ENCODE measurements around the gene AFAP1L1. TPM values are rescaled to one million over a fixed set of nuclear protein-coding genes. Genes with fewer than 3 reads are reported as not detected.
A peak's percentile ranks its signal among the peaks of the same experiment; 100 is the strongest.

Gene AFAP1L1
- total and polyA plus RNA-seq, 10 of the 15 experiments (the other 5 are each of a cell fraction or from before 2014, with no cell fraction given): 0.11 TPM; not detected in 9

GRCh38 chr5:149367249-149367971, 95.8 kb downstream of the AFAP1L1 start (continued):
- peak; percentile 83 to 84 (median 83) for TF ChIP-seq CTCF (IDR thresholded peaks at IDR 0.05 in 2 of 3, conservative IDR thresholded peaks at IDR 0.05 in 1 of 3; ENCODE audit: control insufficient read depth in 2 of 3, extremely low read depth in 1 of 3, insufficient read depth in 1 of 3, low read depth in 3 of 3, low read length in 3 of 3)
- no peak for TF ChIP-seq BCLAF1 (IDR thresholded peaks at IDR 0.05)
- no peak for TF ChIP-seq ZNF207 (IDR thresholded peaks at IDR 0.05; ENCODE audit: borderline replicate concordance)
- TF ChIP-seq MEF2B (IDR thresholded peaks at IDR 0.05; ENCODE audit: partially characterized antibody, poor library complexity, severe bottlenecking): peak; percentile 79
- no peak for TF ChIP-seq BACH1 (IDR thresholded peaks at IDR 0.05; ENCODE audit: borderline replicate concordance)
- TF ChIP-seq KDM1A (IDR thresholded peaks at IDR 0.05; ENCODE audit: borderline replicate concordance): no peak
- no peak for TF ChIP-seq TAF1 (IDR thresholded peaks at IDR 0.05; ENCODE audit: borderline replicate concordance, low read depth, low read length)
- no peak for TF ChIP-seq RELA (IDR thresholded peaks at IDR 0.05; ENCODE audit: borderline replicate concordance, partially characterized antibody)
- TF ChIP-seq CREB1 (IDR thresholded peaks at IDR 0.05; ENCODE audit: low read depth): no peak
- TF ChIP-seq FOXK2 (IDR thresholded peaks at IDR 0.05): no peak
- no peak for TF ChIP-seq ZNF24 (IDR thresholded peaks at IDR 0.05)
- TF ChIP-seq RFX5 (IDR thresholded peaks at IDR 0.05; ENCODE audit: low read depth, low read length): no peak
- no peak for TF ChIP-seq POLR2AphosphoS2 (IDR thresholded peaks at IDR 0.05; ENCODE audit: low read depth, low read length)
- no peak for TF ChIP-seq CBX5 (IDR thresholded peaks at IDR 0.05; ENCODE audit: low read depth)
- TF ChIP-seq CBFB (IDR thresholded peaks at IDR 0.05; ENCODE audit: low read depth): no peak
- TF ChIP-seq MYC (IDR thresholded peaks at IDR 0.05; ENCODE audit: insufficient read depth, insufficient read length, insufficient replicate concordance, low read length, severe bottlenecking): no peak
- no peak for TF ChIP-seq REST (IDR thresholded peaks at IDR 0.05; ENCODE audit: low read depth, low read length)
- no peak for TF ChIP-seq BHLHE40 (IDR thresholded peaks at IDR 0.05; ENCODE audit: borderline replicate concordance in 1 of 2, low read depth in 2 of 2, low read length in 1 of 2)
- no peak for TF ChIP-seq WRNIP1 (IDR thresholded peaks at IDR 0.05; ENCODE audit: borderline replicate concordance, low read depth, low read length)

Measured in GM12878 (cell line).